ENCODE measurements around the gene GABRB3.

DNA sequence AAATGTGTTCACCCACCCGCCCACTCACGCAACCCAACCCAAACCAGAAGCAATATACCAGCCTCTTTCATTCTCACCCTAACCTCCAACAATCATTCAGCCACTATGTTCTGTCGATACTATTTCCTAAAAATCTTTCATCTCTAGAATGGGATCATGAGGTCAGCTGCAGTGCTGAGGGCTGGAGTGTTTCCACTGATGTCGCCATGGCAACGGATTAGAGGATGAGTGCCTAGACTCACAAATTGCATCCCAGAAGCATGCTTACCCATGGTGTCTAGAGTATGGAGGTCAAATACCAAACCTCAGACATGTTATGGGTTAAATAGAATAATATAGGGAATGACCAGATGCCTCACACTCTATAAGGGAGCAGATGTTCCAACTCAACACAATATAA, 138.5 kb downstream of the GABRB3 start:
- TF ChIP-seq EZH2 (IDR thresholded peaks at IDR 0.05) (no peak), EZH2phosphoT487 (IDR thresholded peaks at IDR 0.05) (no peak)
- TF ChIP-seq, protein P1, sequence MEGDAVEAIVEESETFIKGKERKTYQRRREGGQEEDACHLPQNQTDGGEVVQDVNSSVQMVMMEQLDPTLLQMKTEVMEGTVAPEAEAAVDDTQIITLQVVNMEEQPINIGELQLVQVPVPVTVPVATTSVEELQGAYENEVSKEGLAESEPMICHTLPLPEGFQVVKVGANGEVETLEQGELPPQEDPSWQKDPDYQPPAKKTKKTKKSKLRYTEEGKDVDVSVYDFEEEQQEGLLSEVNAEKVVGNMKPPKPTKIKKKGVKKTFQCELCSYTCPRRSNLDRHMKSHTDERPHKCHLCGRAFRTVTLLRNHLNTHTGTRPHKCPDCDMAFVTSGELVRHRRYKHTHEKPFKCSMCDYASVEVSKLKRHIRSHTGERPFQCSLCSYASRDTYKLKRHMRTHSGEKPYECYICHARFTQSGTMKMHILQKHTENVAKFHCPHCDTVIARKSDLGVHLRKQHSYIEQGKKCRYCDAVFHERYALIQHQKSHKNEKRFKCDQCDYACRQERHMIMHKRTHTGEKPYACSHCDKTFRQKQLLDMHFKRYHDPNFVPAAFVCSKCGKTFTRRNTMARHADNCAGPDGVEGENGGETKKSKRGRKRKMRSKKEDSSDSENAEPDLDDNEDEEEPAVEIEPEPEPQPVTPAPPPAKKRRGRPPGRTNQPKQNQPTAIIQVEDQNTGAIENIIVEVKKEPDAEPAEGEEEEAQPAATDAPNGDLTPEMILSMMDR (IDR thresholded peaks at IDR 0.05): no peak

Data from neural progenitor cell (in vitro differentiated cells).